Upper lobe of right lung (tissue), 1 donor: Measurements from ENCODE around the gene CNNM4. TPM values are rescaled to one million over a fixed set of nuclear protein-coding genes. Genes with fewer than 3 reads are reported as not detected.

Experiments used
- ATAC-seq: fragments of 200-7000 bp; cut with Tn5 transposase; one replicate; pipeline ENCODE4 v1.9.1; 2020; ENCODE audit warnings: mild to moderate bottlenecking, moderate library complexity
- DNase-seq: peaks from one replicate; pipeline ENCODE4 v3.0.0-alpha.2; 2020
- H3K27ac ChIP-seq: fragments of 200-600 bp; one replicate; pipeline ENCODE4 v1.8.0; 2022
- H3K27me3 ChIP-seq: fragments of 200-600 bp; one replicate; pipeline ENCODE4 v1.8.0; 2022; ENCODE audit warnings: mild to moderate bottlenecking
- H3K36me3 ChIP-seq: fragments of 200-600 bp; one replicate; pipeline ENCODE4 v1.8.0; 2022
- H3K4me1 ChIP-seq: fragments of 200-600 bp; one replicate; pipeline ENCODE4 v1.8.0; 2022
- H3K4me3 ChIP-seq: fragments of 200-600 bp; one replicate; pipeline ENCODE4 v1.8.0; 2022; ENCODE audit warnings: mild to moderate bottlenecking
- H3K9me3 ChIP-seq: fragments of 200-600 bp; one replicate; pipeline ENCODE4 v1.8.0; 2022
- intact Hi-C: fragments of 100-400 bp; cut with DNase I; formaldehyde crosslinking; loops from one replicate; pipeline ENCODE4 v1.11.0; 2022
- total RNA-seq: library from RNA; stranded (reverse); fragmentation: NEBNext Ultra II Directional; extraction: Animal tissue kit (Norgen Biotek cat#: 25700); gene quantifications from one replicate; pipeline ENCODE4 v1.2.1, GENCODE V29; 2021
- TF ChIP-seq, protein P1 (sequence below): fragments of 200-600 bp; IDR thresholded peaks from one replicate; pipeline ENCODE4 v1.8.0; 2022; ENCODE audit warnings: antibody characterized with exemption
- donor health status: DM: no; HTN: yes; CAD: no; lungs with severe emphysema.

CNNM4 gene
- total RNA-seq, 1 donor from 2014 or later, result 15.0 TPM

DNA sequence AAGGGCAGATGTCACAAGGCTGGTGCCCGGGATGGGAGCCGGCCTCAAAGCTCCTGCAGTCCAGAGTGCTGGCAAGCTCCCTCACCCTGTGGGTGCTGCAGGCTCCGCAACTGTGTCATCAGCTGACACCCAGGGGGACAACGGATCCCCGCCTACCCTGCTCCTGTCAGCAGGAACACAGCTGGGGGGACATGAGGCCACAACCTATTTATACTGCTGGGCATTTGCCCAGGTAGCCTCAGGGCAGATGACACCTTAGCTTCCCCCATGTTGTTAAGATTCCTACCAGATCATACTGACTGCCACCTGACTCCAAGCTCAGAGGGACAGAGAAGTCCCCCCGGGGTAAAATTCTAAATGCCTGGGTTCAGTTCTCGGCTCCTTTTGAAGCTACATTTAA, 81.9 kb downstream of the CNNM4 start:
- DNase-seq (no peak), ATAC-seq (no peak)
- H3K27ac ChIP-seq, result no peak overlapping the region

DNA sequence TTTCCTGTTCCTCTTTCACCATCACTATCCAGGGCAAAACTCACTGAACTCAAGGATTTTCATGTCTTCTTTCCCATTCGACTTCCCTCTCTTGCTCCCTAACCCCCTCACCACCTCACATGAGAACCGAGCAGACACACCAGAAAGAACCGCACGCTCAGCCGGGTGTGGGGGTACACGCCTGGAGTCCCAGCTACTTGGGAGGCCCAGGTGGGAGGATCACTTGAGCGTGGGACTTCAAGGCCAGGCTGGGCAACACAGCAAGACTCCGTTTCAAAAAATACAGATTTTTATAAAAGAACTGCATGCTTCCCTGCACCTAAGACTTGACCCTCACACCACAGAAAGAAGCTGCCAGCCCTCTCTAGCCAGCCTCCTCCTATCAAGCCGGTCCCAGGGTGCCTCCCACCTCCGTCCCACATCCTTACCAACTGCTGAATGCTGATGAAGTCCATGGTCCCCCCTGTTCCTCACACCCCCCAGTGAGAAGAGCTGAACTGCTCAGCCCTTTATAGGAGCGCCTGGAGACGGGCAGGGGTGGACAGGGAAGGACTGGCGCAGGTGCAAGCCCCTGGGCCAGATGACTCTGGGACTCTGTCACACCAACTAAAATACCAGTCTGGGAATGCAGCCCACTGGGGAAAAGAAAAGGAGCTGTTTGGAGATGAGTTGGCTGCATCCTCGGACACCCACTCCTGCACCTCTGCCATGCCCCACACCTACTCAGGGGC, 83.0 kb downstream of the CNNM4 start, which contains the start of gene ANKRD23:
TSS of gene ANKRD23 (minus strand) at position 484 of the 731 bp plus-strand sequence. CDS start at position 455, 29 bp downstream.
- ATAC-seq (no peak), DNase-seq (no peak)
- TF ChIP-seq, protein P1, sequence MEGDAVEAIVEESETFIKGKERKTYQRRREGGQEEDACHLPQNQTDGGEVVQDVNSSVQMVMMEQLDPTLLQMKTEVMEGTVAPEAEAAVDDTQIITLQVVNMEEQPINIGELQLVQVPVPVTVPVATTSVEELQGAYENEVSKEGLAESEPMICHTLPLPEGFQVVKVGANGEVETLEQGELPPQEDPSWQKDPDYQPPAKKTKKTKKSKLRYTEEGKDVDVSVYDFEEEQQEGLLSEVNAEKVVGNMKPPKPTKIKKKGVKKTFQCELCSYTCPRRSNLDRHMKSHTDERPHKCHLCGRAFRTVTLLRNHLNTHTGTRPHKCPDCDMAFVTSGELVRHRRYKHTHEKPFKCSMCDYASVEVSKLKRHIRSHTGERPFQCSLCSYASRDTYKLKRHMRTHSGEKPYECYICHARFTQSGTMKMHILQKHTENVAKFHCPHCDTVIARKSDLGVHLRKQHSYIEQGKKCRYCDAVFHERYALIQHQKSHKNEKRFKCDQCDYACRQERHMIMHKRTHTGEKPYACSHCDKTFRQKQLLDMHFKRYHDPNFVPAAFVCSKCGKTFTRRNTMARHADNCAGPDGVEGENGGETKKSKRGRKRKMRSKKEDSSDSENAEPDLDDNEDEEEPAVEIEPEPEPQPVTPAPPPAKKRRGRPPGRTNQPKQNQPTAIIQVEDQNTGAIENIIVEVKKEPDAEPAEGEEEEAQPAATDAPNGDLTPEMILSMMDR, result no peak
- Histone ChIP-seq H3K9me3 (no peaks in the 10 kb centered on the region), H3K4me3 (no peak within 1 kb of the TSS), H3K4me1 (peaks cover 10% of the 10 kb centered on the region), H3K27ac (no peak within 1 kb of the TSS), H3K36me3 (peaks cover 20% of the 10 kb centered on the region), H3K27me3 (no peaks in the 10 kb centered on the region)
- intact Hi-C loops, result no loop called here

More for the DNA sequence above, 81.9 kb downstream of the CNNM4 start:
- no peaks in the 10 kb centered on the region for H3K9me3 ChIP-seq
- no peak overlapping the region for H3K4me3 ChIP-seq
- peaks cover 10% of the 10 kb centered on the region for H3K4me1 ChIP-seq
- H3K27me3 ChIP-seq, result no peaks in the 10 kb centered on the region
- peaks cover 14% of the 10 kb centered on the region for H3K36me3 ChIP-seq
- TF ChIP-seq, protein P1, result no peak
- intact Hi-C loops, result no loop called here

DNA sequence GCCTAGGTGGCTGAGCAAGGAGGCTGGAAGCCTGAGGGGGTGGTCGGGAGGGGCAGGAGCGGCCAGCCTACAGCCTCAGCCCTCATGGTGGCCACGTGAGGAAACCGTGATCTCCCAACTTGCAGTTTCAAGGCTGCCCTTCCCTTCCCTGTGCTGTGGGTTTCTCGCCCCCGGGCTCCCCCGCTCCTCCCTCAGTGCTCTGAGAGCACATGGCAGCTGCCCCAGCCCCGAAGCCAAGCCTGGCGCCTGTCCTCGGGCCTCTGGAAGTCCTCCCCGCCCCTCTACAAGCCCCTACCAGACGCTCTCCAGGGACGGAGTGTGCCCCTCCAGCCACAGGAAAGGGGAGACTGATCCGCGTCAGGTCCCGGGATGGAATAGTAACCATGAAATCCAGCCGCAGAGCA, 83.7 kb downstream of the CNNM4 start:
- no peak for DNase-seq
- Histone ChIP-seq H3K27ac (no peak overlapping the region), H3K27me3 (no peaks in the 10 kb centered on the region), H3K9me3 (no peaks in the 10 kb centered on the region), H3K36me3 (peaks cover 27% of the 10 kb centered on the region), H3K4me1 (peaks cover 4% of the 10 kb centered on the region), H3K4me3 (no peak overlapping the region)
- intact Hi-C loops, result no loop called here
- ATAC-seq, result no peak
- TF ChIP-seq, protein P1, result no peak

GRCh38 chr2:96846825-96847224, 86.1 kb downstream of the CNNM4 start:
- DNase-seq, result no peak
- Histone ChIP-seq H3K4me3 (no peak overlapping the region), H3K4me1 (no peaks in the 10 kb centered on the region), H3K27ac (no peak overlapping the region), H3K9me3 (no peaks in the 10 kb centered on the region), H3K36me3 (peaks cover 50% of the 10 kb centered on the region), H3K27me3 (no peaks in the 10 kb centered on the region)
- no peak for ATAC-seq
- TF ChIP-seq, protein P1, result no peak
- intact Hi-C loops, result no loop called here

DNA sequence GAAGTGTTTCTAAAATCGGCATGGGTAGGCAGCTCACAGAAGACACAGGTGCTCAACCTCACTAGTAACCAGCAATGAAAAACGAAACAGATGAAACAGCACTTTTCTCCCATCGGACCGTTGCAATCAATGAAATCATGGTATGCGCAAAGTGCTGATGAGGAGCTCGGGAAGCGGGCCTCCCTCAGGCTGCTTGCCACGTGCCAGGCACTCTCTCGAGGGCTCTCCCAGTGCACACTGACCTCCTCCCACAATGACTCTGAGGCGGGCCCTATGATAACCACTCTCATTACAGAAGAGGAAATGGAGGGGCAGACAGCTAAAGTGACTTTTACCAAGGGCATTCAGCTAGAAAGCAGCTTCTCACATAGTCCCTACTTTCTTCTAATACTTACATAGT, 86.9 kb downstream of the CNNM4 start:
- H3K4me1 ChIP-seq, result no peaks in the 10 kb centered on the region
- H3K36me3 ChIP-seq, result peaks cover 53% of the 10 kb centered on the region
- H3K9me3 ChIP-seq, result no peaks in the 10 kb centered on the region
- no peaks in the 10 kb centered on the region for H3K27me3 ChIP-seq
- TF ChIP-seq, protein P1, result no peak
- H3K27ac ChIP-seq, result no peak overlapping the region
- ATAC-seq, result no peak
- H3K4me3 ChIP-seq, result no peak overlapping the region
- intact Hi-C loops, result no loop called here
- no peak for DNase-seq
